ENCODE measurements around the gene KLF4.

Gene KLF4

GRCh38 chr9:107462691-107463090 lies 26.9 kb downstream of the KLF4 start:
- no peak for ATAC-seq
- TF ChIP-seq TCF4 (CRISPR knock-in tag; IDR thresholded peaks at IDR 0.05; ENCODE audit: borderline replicate concordance) (no peak), ZFP30 (CRISPR knock-in tag; IDR thresholded peaks at IDR 0.05) (no peak), BACH2 (CRISPR knock-in tag; IDR thresholded peaks at IDR 0.05; ENCODE audit: borderline replicate concordance) (no peak), OSR1 (CRISPR knock-in tag; IDR thresholded peaks at IDR 0.05) (no peak), TSHZ2 (CRISPR knock-in tag; IDR thresholded peaks at IDR 0.05) (no peak), ISL1 (CRISPR knock-in tag; IDR thresholded peaks at IDR 0.05) (no peak), POU6F1 (CRISPR knock-in tag; IDR thresholded peaks at IDR 0.05; ENCODE audit: borderline replicate concordance, low read depth) (no peak), CSRNP3 (CRISPR knock-in tag; IDR thresholded peaks at IDR 0.05) (no peak), SNAI2 (CRISPR knock-in tag; IDR thresholded peaks at IDR 0.05) (no peak)

- TF ChIP-seq GLIS3 (CRISPR knock-in tag; IDR thresholded peaks at IDR 0.05) (no peak), ZFP30 (CRISPR knock-in tag; IDR thresholded peaks at IDR 0.05) (no peak), ISL1 (CRISPR knock-in tag; IDR thresholded peaks at IDR 0.05) (no peak), ZNF565 (CRISPR knock-in tag; conservative IDR thresholded peaks at IDR 0.05; ENCODE audit: low read depth) (no peak), ZFP3 (CRISPR knock-in tag; IDR thresholded peaks at IDR 0.05) (no peak), ZC3H10 (CRISPR knock-in tag; IDR thresholded peaks at IDR 0.05) (no peak), SNAI2 (CRISPR knock-in tag; IDR thresholded peaks at IDR 0.05) (no peak), PPARA (CRISPR knock-in tag; IDR thresholded peaks at IDR 0.05; ENCODE audit: borderline replicate concordance) (no peak), POU6F1 (CRISPR knock-in tag; IDR thresholded peaks at IDR 0.05; ENCODE audit: borderline replicate concordance, low read depth) (no peak), TSHZ2 (CRISPR knock-in tag; IDR thresholded peaks at IDR 0.05) (no peak), BACH2 (CRISPR knock-in tag; IDR thresholded peaks at IDR 0.05; ENCODE audit: borderline replicate concordance) (no peak), CSRNP3 (CRISPR knock-in tag; IDR thresholded peaks at IDR 0.05) (no peak), OSR1 (CRISPR knock-in tag; IDR thresholded peaks at IDR 0.05) (no peak)
- no peak; the same call in 2 of the 3 replicates for ATAC-seq
Observed at GRCh38 chr9:107460153-107461023, 29.2 kb downstream of the KLF4 start.

Data from SK-N-SH treated with all-trans-retinoic acid at 6 μM for 48 hours (cell line).